ENCODE data around the gene TINCR.

The TINCR gene

GRCh38 chr19:5590151-5590864, 22.6 kb upstream of the TINCR start:
- Histone ChIP-seq H3K9me3 (ENCODE audit: control insufficient read depth in 1 of 2, low read length in 2 of 2) (no peaks in the 10 kb centered on the region), H3K4me1 (ENCODE audit: control insufficient read depth in 1 of 2, insufficient read depth in 2 of 2, low read length in 2 of 2) (peaks cover 0 to 12% of the 10 kb centered on the region in 2 donors), H3K4me3 (ENCODE audit: low read depth in 1 of 2, low read length in 2 of 2) (no peak overlapping the region), H3K27ac (ENCODE audit: low read depth, low read length) (no peak overlapping the region), H3K27me3 (ENCODE audit: control insufficient read depth in 1 of 2, insufficient read depth in 2 of 2, low read length in 2 of 2) (no peaks in the 10 kb centered on the region), H3K9ac (ENCODE audit: low read depth in 1 of 2, low read length in 2 of 2) (no peak overlapping the region), H3K36me3 (ENCODE audit: control insufficient read depth in 1 of 2, insufficient read depth in 2 of 2, low read length in 2 of 2) (peaks cover 74 to 91% of the 10 kb centered on the region in 2 donors)

GRCh38 chr19:5588906-5589676, 21.3 kb upstream of the TINCR start:
- Histone ChIP-seq H3K27me3 (ENCODE audit: control insufficient read depth in 1 of 2, insufficient read depth in 2 of 2, low read length in 2 of 2) (no peaks in the 10 kb centered on the region), H3K9me3 (ENCODE audit: control insufficient read depth in 1 of 2, low read length in 2 of 2) (no peaks in the 10 kb centered on the region), H3K36me3 (ENCODE audit: control insufficient read depth in 1 of 2, insufficient read depth in 2 of 2, low read length in 2 of 2) (peaks cover 68 to 86% of the 10 kb centered on the region in 2 donors), H3K4me1 (ENCODE audit: control insufficient read depth in 1 of 2, insufficient read depth in 2 of 2, low read length in 2 of 2) (peaks cover 0 to 1% of the 10 kb centered on the region in 2 donors), H3K9ac (ENCODE audit: low read depth in 1 of 2, low read length in 2 of 2) (no peak overlapping the region), H3K4me3 (ENCODE audit: low read depth in 1 of 2, low read length in 2 of 2) (no peak overlapping the region), H3K27ac (ENCODE audit: low read depth, low read length) (no peak overlapping the region)

- Histone ChIP-seq H3K36me3 (ENCODE audit: control insufficient read depth in 1 of 2, insufficient read depth in 2 of 2, low read length in 2 of 2) (peaks cover 61 to 82% of the 10 kb centered on the region in 2 donors), H3K27me3 (ENCODE audit: control insufficient read depth in 1 of 2, insufficient read depth in 2 of 2, low read length in 2 of 2) (no peaks in the 10 kb centered on the region), H3K4me3 (ENCODE audit: low read depth in 1 of 2, low read length in 2 of 2) (no peak overlapping the region), H3K27ac (ENCODE audit: low read depth, low read length) (no peak overlapping the region), H3K9me3 (ENCODE audit: control insufficient read depth in 1 of 2, low read length in 2 of 2) (no peaks in the 10 kb centered on the region), H3K9ac (ENCODE audit: low read depth in 1 of 2, low read length in 2 of 2) (no peak overlapping the region), H3K4me1 (ENCODE audit: control insufficient read depth in 1 of 2, insufficient read depth in 2 of 2, low read length in 2 of 2) (no peaks in the 10 kb centered on the region)
These were observed 20.7 kb upstream of the TINCR start for GRCh38 chr19:5588441-5588840.

DNA sequence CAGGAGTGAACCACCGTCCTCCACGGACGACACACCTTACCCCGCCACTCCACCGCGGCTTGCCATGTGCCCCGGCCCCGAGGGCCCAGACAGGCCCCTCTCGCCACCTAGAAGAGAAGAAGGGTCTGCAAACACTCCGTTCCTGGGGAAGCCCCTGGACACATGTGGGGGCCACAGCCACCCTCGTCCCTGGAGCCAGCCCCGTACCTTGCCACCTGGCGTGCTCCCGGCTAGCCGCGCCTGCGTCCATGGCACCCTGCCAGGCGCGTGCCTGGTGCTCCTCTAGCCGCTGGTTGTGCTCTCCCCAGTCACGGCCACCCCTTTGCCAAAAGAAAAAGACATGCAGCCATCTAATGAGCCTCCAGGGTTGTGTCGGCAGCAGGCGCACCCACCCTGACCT, 19.9 kb upstream of the TINCR start:
- H3K27ac ChIP-seq (ENCODE audit: low read depth, low read length): no peak overlapping the region
- H3K27me3 ChIP-seq (ENCODE audit: control insufficient read depth in 1 of 2, insufficient read depth in 2 of 2, low read length in 2 of 2): no peaks in the 10 kb centered on the region
- H3K36me3 ChIP-seq (ENCODE audit: control insufficient read depth in 1 of 2, insufficient read depth in 2 of 2, low read length in 2 of 2): peaks cover 53 to 74% of the 10 kb centered on the region in 2 donors
- no peaks in the 10 kb centered on the region for H3K9me3 ChIP-seq (ENCODE audit: control insufficient read depth in 1 of 2, low read length in 2 of 2)
- H3K4me3 ChIP-seq (ENCODE audit: low read depth in 1 of 2, low read length in 2 of 2): no peak overlapping the region
- H3K9ac ChIP-seq (ENCODE audit: low read depth in 1 of 2, low read length in 2 of 2): no peak overlapping the region
- H3K4me1 ChIP-seq (ENCODE audit: control insufficient read depth in 1 of 2, insufficient read depth in 2 of 2, low read length in 2 of 2): no peaks in the 10 kb centered on the region

- Histone ChIP-seq H3K9ac (ENCODE audit: low read depth in 1 of 2, low read length in 2 of 2) (no peak overlapping the region), H3K27me3 (ENCODE audit: control insufficient read depth in 1 of 2, insufficient read depth in 2 of 2, low read length in 2 of 2) (no peaks in the 10 kb centered on the region), H3K36me3 (ENCODE audit: control insufficient read depth in 1 of 2, insufficient read depth in 2 of 2, low read length in 2 of 2) (peaks cover 47 to 74% of the 10 kb centered on the region in 2 donors), H3K4me1 (ENCODE audit: control insufficient read depth in 1 of 2, insufficient read depth in 2 of 2, low read length in 2 of 2) (no peaks in the 10 kb centered on the region), H3K27ac (ENCODE audit: low read depth, low read length) (no peak overlapping the region), H3K9me3 (ENCODE audit: control insufficient read depth in 1 of 2, low read length in 2 of 2) (no peaks in the 10 kb centered on the region), H3K4me3 (ENCODE audit: low read depth in 1 of 2, low read length in 2 of 2) (no peak overlapping the region)
These were observed 19.3 kb upstream of the TINCR start for GRCh38 chr19:5587071-5587455.

DNA sequence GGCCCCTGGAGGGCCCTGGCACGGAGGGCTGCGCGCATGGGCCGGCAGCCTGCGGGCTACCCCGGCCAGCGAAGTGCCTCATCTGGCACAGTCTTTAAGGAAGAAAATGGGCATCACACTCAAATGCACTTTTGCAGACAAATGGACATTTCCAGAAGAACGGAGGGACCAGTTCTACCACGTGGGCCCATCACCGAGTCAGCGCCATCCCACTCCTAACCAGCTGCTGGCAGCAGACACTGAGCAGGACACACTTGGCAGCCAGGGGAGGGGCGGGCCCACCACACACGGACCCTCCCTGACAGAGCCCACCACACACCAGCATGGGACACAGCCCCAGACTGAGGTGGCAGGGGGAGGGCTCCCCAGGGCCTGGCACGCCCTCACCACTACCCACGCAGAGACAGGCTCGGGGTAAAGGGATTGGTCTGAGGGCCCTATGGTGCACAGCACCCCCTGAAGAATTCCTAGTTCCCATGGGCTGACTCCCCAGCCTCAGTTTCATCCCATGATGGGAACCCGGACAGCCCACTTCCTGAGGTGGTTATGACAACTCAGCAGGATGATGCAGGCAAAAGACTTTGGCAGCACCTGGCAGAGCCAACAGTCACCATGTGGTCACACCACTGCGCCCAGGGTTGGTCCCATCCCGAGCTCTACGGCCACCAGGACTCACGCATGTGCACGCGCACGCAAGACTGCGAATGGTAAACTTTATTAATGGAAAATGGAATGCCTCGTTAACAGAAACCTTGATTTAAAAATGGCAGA, 18.7 kb upstream of the TINCR start:
- Histone ChIP-seq H3K27ac (ENCODE audit: low read depth, low read length) (no peak overlapping the region), H3K27me3 (ENCODE audit: control insufficient read depth in 1 of 2, insufficient read depth in 2 of 2, low read length in 2 of 2) (no peaks in the 10 kb centered on the region), H3K36me3 (ENCODE audit: control insufficient read depth in 1 of 2, insufficient read depth in 2 of 2, low read length in 2 of 2) (peaks cover 42 to 69% of the 10 kb centered on the region in 2 donors), H3K4me3 (ENCODE audit: low read depth in 1 of 2, low read length in 2 of 2) (no peak overlapping the region), H3K9ac (ENCODE audit: low read depth in 1 of 2, low read length in 2 of 2) (no peak overlapping the region), H3K4me1 (ENCODE audit: control insufficient read depth in 1 of 2, insufficient read depth in 2 of 2, low read length in 2 of 2) (no peaks in the 10 kb centered on the region), H3K9me3 (ENCODE audit: control insufficient read depth in 1 of 2, low read length in 2 of 2) (no peaks in the 10 kb centered on the region)

DNA sequence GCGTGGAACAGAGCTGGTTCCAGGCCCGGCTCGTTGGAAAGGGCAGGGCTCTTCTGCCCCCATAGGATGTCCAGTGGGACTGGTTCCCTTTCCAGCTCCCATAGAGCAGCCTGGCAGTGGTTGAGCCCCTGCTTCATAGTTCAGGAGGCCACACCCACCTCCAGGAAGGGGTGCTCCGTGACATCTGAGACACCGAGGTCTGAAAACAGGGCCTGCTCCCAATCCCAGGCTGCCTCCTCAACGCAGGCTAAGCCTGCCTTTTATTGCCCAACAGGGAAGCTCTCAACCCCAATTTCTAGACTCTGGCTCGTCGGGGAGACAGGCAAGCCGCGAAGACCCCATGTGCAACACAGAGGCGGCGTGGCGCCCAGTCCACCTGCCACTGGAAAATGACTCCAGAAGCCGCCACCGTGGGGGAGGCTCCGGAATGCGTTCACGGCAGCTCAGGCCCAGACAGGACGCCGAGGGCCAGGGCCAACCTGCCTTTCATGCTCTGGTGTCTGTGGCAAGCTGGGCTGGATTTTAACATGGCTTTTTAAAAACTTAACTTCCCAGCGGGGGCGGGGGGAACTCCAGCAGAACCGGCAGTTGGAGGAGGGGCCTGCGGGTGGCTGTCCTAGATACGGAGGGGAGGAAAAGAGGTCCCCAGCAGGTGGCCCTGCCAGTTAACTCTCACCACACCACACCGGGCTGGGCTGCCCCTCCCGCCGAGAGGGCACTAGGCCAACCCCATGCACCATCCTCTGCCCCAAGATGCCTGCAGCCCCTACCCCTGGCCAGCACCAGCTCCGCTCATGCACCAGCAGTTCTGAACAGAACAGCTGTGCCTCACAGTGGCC, 17.9 kb upstream of the TINCR start:
- no peaks in the 10 kb centered on the region for H3K27me3 ChIP-seq (ENCODE audit: control insufficient read depth in 1 of 2, insufficient read depth in 2 of 2, low read length in 2 of 2)
- H3K27ac ChIP-seq (ENCODE audit: low read depth, low read length): no peak overlapping the region
- no peak overlapping the region for H3K4me3 ChIP-seq (ENCODE audit: low read depth in 1 of 2, low read length in 2 of 2)
- H3K36me3 ChIP-seq (ENCODE audit: control insufficient read depth in 1 of 2, insufficient read depth in 2 of 2, low read length in 2 of 2): peaks cover 40 to 63% of the 10 kb centered on the region in 2 donors
- no peaks in the 10 kb centered on the region for H3K4me1 ChIP-seq (ENCODE audit: control insufficient read depth in 1 of 2, insufficient read depth in 2 of 2, low read length in 2 of 2)
- no peak overlapping the region for H3K9ac ChIP-seq (ENCODE audit: low read depth in 1 of 2, low read length in 2 of 2)
- H3K9me3 ChIP-seq (ENCODE audit: control insufficient read depth in 1 of 2, low read length in 2 of 2): no peaks in the 10 kb centered on the region

DNA sequence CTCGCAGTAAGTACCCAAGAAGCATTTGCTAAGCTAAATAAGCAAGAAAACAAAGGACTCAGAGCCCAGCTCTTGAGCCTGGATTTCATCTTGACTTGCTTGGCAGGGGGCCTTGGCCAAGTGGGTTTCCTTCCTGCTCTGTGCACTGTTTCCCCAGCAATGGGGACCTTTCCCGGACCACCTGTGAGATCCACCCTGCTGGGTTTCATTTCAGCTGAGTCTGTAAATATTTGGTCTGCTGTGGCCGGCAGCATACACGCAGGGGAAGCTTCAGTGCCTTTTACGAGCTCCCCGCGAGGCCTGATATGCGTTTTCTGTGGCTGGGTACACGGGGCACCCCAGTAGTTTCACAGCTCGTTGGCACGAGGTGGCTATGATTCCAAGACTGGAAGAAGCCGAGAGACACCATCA, 12.4 kb upstream of the TINCR start:
- Histone ChIP-seq H3K4me3 (ENCODE audit: low read depth in 1 of 2, low read length in 2 of 2) (no peak overlapping the region), H3K4me1 (ENCODE audit: control insufficient read depth in 1 of 2, insufficient read depth in 2 of 2, low read length in 2 of 2) (peaks cover 3 to 4% of the 10 kb centered on the region in 2 donors), H3K27me3 (ENCODE audit: control insufficient read depth in 1 of 2, insufficient read depth in 2 of 2, low read length in 2 of 2) (no peaks in the 10 kb centered on the region), H3K9ac (ENCODE audit: low read depth in 1 of 2, low read length in 2 of 2) (no peak overlapping the region), H3K9me3 (ENCODE audit: control insufficient read depth in 1 of 2, low read length in 2 of 2) (no peaks in the 10 kb centered on the region), H3K27ac (ENCODE audit: low read depth, low read length) (no peak overlapping the region), H3K36me3 (ENCODE audit: control insufficient read depth in 1 of 2, insufficient read depth in 2 of 2, low read length in 2 of 2) (peaks cover 0 to 15% of the 10 kb centered on the region in 2 donors)

DNA sequence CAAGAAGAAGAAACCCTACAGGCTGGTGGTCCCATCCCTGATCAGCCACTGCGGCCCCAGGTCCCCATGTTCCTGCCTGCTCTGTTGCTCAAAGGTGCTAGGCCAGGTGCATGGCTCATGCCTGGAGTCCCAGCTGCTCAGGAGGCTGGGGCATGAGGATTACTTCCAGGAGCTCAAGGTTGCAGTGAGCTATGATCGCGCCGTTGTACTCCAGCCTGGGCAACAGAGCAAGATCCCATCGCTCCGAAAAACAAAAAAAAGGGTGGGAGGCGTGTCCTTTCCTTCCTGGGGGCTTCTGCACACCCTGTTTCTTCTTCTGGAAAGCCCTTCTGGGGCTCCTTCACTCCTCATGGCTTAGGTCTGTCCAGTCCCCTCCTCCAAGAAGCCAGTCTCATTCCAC, 11.9 kb upstream of the TINCR start:
- H3K27me3 ChIP-seq (ENCODE audit: control insufficient read depth in 1 of 2, insufficient read depth in 2 of 2, low read length in 2 of 2): no peaks in the 10 kb centered on the region
- peaks cover 3 to 4% of the 10 kb centered on the region in 2 donors for H3K4me1 ChIP-seq (ENCODE audit: control insufficient read depth in 1 of 2, insufficient read depth in 2 of 2, low read length in 2 of 2)
- H3K27ac ChIP-seq (ENCODE audit: low read depth, low read length): no peak overlapping the region
- H3K36me3 ChIP-seq (ENCODE audit: control insufficient read depth in 1 of 2, insufficient read depth in 2 of 2, low read length in 2 of 2): peaks cover 0 to 13% of the 10 kb centered on the region in 2 donors
- H3K4me3 ChIP-seq (ENCODE audit: low read depth in 1 of 2, low read length in 2 of 2): no peak overlapping the region
- H3K9me3 ChIP-seq (ENCODE audit: control insufficient read depth in 1 of 2, low read length in 2 of 2): no peaks in the 10 kb centered on the region
- no peak overlapping the region for H3K9ac ChIP-seq (ENCODE audit: low read depth in 1 of 2, low read length in 2 of 2)
